ENCODE data around the gene CIART. TPM values are rescaled to one million over a fixed set of nuclear protein-coding genes. Genes with fewer than 3 reads are reported as not detected.

The CIART gene
- total RNA-seq, 1 donor from 2014 or later = 0.64 TPM

GRCh38 chr1:150259217-150259616, 23.1 kb upstream of the CIART start:
- no peak for TF ChIP-seq CTCF (IDR thresholded peaks at IDR 0.05)
- Histone ChIP-seq H3K27me3 (no peaks in the 10 kb centered on the region), H3K27ac (no peak overlapping the region), H3K4me1 (peaks cover 0 to 9% of the 10 kb centered on the region in 2 donors), H3K9me3 (no peaks in the 10 kb centered on the region), H3K4me3 (no peak overlapping the region), H3K36me3 (peaks cover 0 to under 1% of the 10 kb centered on the region in 2 donors)
- intact Hi-C loops (cut with DNase I) = no loop called here
- no peak for DNase-seq (ENCODE audit: low spot score in 2 of 2)

- no peak for TF ChIP-seq CTCF (IDR thresholded peaks at IDR 0.05)
- Histone ChIP-seq H3K4me3 (no peak overlapping the region), H3K36me3 (peaks cover 1 to 9% of the 10 kb centered on the region in 2 donors), H3K4me1 (peaks cover 0 to 9% of the 10 kb centered on the region in 2 donors), H3K9me3 (no peaks in the 10 kb centered on the region), H3K27ac (no peak overlapping the region), H3K27me3 (no peaks in the 10 kb centered on the region)
- intact Hi-C loops (cut with DNase I) = no loop called here
- no peak for DNase-seq (ENCODE audit: low spot score in 2 of 2)
Observed at GRCh38 chr1:150259758-150260669, 22.3 kb upstream of the CIART start.

- Histone ChIP-seq H3K9me3 (no peaks in the 10 kb centered on the region), H3K36me3 (peaks cover 14 to 22% of the 10 kb centered on the region in 2 donors), H3K27me3 (no peaks in the 10 kb centered on the region), H3K4me3 (no peak overlapping the region), H3K27ac (no peak overlapping the region), H3K4me1 (peaks cover 0 to 6% of the 10 kb centered on the region in 2 donors)
- TF ChIP-seq CTCF (IDR thresholded peaks at IDR 0.05) = no peak
- no peak for DNase-seq (ENCODE audit: low spot score in 2 of 2)
- intact Hi-C loops (cut with DNase I) = no loop called here
Observed at GRCh38 chr1:150261367-150261766, 21.0 kb upstream of the CIART start.

GRCh38 chr1:150262388-150263320, 19.7 kb upstream of the CIART start:
- no peaks in the 10 kb centered on the region for H3K9me3 ChIP-seq
- DNase-seq (ENCODE audit: low spot score in 2 of 2) = no peak
- no peak overlapping the region for H3K27ac ChIP-seq
- peaks cover 3 to 8% of the 10 kb centered on the region in 2 donors for H3K4me1 ChIP-seq
- H3K4me3 ChIP-seq = no peak overlapping the region
- H3K27me3 ChIP-seq = no peaks in the 10 kb centered on the region
- TF ChIP-seq CTCF (IDR thresholded peaks at IDR 0.05) = no peak
- peaks cover 19 to 30% of the 10 kb centered on the region in 2 donors for H3K36me3 ChIP-seq
- intact Hi-C loops (cut with DNase I) = no loop called here

- peaks cover 19 to 30% of the 10 kb centered on the region in 2 donors for H3K36me3 ChIP-seq
- H3K4me3 ChIP-seq = no peak overlapping the region
- H3K9me3 ChIP-seq = no peaks in the 10 kb centered on the region
- no peak for DNase-seq (ENCODE audit: low spot score in 2 of 2)
- no peak overlapping the region for H3K27ac ChIP-seq
- H3K27me3 ChIP-seq = no peaks in the 10 kb centered on the region
- peaks cover 8 to 11% of the 10 kb centered on the region in 2 donors for H3K4me1 ChIP-seq
- TF ChIP-seq CTCF (IDR thresholded peaks at IDR 0.05) = no peak
- intact Hi-C loops (cut with DNase I) = no loop called here
Observed at GRCh38 chr1:150263549-150263948, 18.8 kb upstream of the CIART start.

All from ascending aorta (tissue), 2 donors.